GM21619 (cell line): Measurements from ENCODE around the gene TUBB6.

Experiments
- ATAC-seq: cut with Tn5 transposase; IDR thresholded peaks from one replicate; pipeline ENCODE4 v1.9.1; 2021; ENCODE audit not compliant: unreplicated experiment

TUBB6 gene

DNA sequence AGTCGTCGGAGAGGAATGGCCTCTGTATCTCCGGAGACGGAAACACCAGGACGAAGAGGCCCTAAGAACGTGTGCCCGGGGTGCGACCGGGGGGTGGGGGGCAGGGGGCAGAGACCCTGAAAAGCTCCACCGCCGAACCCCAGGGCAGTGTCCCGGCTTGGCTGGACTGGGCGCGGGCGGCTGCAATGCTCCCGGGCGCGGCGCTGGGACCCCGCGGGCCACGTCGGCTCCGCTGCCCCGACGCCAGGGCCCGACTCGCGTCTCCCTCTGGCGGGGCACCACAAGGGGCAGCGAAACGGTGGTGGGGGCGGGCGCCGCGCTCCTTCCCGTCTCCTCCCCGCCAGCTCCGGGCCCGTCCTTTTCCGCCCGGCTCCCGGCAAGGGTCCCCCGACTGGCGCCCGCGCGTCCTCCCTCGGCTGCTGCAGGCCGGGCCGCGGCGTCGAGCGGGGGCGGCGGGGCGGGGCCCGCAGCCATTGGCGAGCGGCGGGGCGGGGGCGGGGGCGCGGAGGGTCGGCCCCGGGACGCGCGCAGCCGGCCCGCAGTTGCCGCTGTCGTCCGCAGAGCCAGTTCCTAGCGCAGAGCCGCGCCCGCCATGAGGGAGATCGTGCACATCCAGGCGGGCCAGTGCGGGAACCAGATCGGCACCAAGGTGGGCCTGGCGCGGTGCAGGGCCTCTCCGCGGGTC, at the start of gene TUBB6:
TSS of gene TUBB6 (plus strand) at position 541 of the 685 bp plus-strand sequence. CDS start at position 593, 52 bp downstream.
- ATAC-seq, result peak; percentile 42

GRCh38 chr18:12258719-12259705, 49.0 kb upstream of the TUBB6 start:
- no peak for ATAC-seq

DNA sequence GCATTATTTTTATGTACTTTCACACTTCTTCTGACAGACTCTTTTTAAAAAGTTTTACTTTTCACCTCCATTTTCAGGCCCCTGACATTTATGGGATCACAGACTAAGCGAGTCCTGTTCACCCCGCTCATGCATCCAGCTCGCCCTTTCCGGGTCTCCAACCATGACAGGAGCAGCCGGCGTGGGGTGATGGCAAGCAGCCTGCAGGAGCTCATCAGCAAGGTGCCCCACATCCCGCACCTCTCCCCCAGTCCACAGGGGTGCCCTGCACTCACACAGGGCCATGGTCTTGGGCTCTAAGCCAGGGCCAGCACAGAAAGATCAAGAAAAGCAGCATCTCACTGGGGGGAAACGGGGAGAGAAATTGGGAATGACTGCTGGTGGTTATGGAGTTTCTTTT, 45.3 kb upstream of the TUBB6 start:
- no peak for ATAC-seq

DNA sequence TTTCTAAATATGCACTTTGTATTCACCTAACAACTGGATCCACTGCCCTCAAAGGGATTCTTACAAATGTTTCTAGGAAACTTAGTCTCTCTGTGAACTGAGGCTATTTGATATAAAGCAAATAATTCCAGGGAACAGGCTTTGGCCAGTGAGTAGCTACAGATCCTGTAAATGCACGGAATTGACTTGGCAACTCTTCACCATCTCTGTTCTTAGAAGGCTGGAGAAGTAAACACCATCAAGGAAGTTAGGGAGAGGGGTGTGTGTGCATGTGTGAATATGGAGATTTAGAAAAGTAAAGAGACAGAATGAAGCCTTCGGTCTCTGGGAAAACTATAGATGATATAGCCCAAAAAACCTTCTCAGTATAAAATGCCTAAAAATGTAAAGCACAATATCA, 43.2 kb upstream of the TUBB6 start:
- no peak for ATAC-seq

GRCh38 chr18:12271376-12272235, 36.4 kb upstream of the TUBB6 start:
- peak; percentile 87 for ATAC-seq

DNA sequence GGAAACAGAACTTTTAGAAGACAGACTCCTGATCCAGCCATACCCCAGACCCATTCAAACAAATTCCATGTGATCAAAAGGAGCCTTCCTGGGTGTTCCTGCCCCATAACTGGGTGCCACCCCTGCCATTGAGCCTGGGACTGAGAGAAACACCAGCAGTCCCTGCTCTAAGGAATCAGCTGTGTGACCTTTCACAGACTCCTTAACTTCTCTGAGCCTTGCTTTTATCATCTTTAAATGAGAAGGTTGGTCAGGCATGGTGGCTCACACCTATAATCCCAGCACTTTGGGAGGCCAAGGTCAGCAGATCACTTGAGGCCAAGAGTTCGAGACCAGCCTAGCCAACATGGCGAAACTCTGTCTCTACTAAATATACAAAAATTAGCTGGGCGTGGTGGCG, 33.2 kb upstream of the TUBB6 start:
- no peak for ATAC-seq

- ATAC-seq, result no peak
Measured at GRCh38 chr18:12276736-12277554, 31.1 kb upstream of the TUBB6 start.

DNA sequence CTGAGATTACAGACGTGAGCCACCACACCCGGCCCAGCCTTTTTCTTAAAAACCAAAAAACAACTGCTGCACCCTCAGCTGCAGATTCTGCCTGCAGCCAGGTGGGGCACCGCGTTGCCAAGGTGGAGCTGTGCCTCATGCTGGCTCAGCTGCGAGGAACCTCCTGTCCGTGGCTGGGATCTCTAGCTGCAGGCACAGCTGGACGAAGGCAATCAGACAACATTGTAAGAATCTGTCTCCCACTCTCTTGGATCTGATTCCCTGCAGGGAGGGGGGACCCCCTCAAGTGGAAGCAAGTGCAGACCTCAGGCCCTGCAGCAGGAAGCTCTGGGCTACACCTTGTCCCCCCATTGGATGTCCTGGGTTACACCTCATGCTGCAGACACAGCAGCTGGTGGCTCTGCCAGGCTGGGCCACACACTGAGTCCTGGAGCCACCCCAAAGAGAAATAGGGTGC, 29.8 kb upstream of the TUBB6 start:
- ATAC-seq, result no peak

- no peak for ATAC-seq
Measured at GRCh38 chr18:12278741-12279682, 29.0 kb upstream of the TUBB6 start.

GRCh38 chr18:12279781-12280531, 28.1 kb upstream of the TUBB6 start:
- no peak for ATAC-seq

GRCh38 chr18:12281861-12282260, 26.2 kb upstream of the TUBB6 start:
- ATAC-seq, result no peak

- ATAC-seq, result no peak
Measured at GRCh38 chr18:12282442-12283039, 25.5 kb upstream of the TUBB6 start.

- no peak for ATAC-seq
Measured at GRCh38 chr18:12283256-12283655, 24.8 kb upstream of the TUBB6 start.

- ATAC-seq, result no peak
Measured at GRCh38 chr18:12283666-12284065, 24.4 kb upstream of the TUBB6 start.

GRCh38 chr18:12287131-12287681, 20.8 kb upstream of the TUBB6 start:
- no peak for ATAC-seq

DNA sequence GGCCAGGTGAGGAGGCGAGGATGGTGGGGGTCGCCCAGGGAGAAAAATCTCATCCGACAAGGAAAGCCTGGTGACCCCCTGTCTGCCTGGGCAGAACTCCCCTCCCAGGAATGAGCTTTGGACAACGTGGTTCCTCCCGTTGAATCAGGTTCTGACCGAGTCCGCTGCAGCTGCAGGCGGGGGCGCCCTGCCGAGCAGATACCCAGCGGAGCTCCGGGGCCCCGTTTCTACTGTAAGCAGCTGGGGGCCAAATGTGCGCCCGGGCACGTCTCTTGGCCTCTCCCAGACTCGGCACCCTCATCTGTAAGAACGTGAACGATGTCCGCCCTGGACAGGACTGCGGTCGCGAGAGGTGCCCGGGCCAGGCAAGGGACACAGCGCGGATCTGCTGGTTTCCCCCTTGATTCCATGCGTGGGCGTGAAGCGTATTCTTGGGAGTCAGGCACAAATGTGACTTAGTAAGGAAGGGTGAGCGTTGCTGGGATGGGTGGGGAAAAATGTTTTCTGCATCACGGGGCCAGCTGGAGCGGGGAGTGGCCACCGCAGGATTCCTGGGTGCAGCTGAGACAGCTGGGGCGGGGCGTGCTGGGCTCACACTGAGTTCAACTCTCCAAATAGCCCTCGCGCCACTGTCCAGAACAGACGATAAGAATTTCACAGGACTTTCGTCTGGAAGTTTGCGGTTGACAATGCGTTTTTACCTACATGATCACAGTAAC, 20.2 kb upstream of the TUBB6 start:
- ATAC-seq, result no peak

GRCh38 chr18:12288403-12288755, 19.7 kb upstream of the TUBB6 start:
- no peak for ATAC-seq
